CD14-positive monocyte (primary cell): ENCODE measurements around the gene USP25. TPM values are rescaled to one million over a fixed set of nuclear protein-coding genes. Genes with fewer than 3 reads are reported as not detected.
A peak's percentile ranks its signal among the peaks of the same experiment; 100 is the strongest.

Source experiments
- DNase-seq, 3 donors: peaks; one replicate each; pipeline ENCODE4 v3.0.0-alpha.2; 2011 to 2022
- H2AFZ ChIP-seq: 2 replicates; pipeline ENCODE4 v1.6.0; 2012; ENCODE audit warnings: mild to moderate bottlenecking, low read depth, low read length, inconsistent platforms; ENCODE audit not compliant: insufficient read depth, poor library complexity, severe bottlenecking
- H3K27ac ChIP-seq, 2 donors: 1 replicate in 1 of 2; 2 replicates in 1 of 2; pipeline ENCODE4 v1.5.1; 2012 to 2013; ENCODE audit warnings: low read length in 2 of 2, control low read depth in 1 of 2, inconsistent platforms in 1 of 2, low read depth in 1 of 2, mild to moderate bottlenecking in 1 of 2
- H3K27me3 ChIP-seq, 2 donors: one replicate each; pipeline versions ENCODE4 v1.6.0 to v1.6.1; 2011 to 2013; ENCODE audit warnings: low read length in 2 of 2; ENCODE audit not compliant: control insufficient read depth in 2 of 2, insufficient read depth in 2 of 2
- H3K36me3 ChIP-seq, 2 donors: replicated peaks in 1 of 2; 1 replicate in 1 of 2; 2 replicates in 1 of 2; pipeline versions ENCODE4 v1.5.1 to v1.6.1; 2012 to 2013; ENCODE audit warnings: low read length in 2 of 2, control low read depth in 1 of 2, inconsistent platforms in 1 of 2, mild to moderate bottlenecking in 1 of 2; ENCODE audit not compliant: insufficient read depth in 2 of 2, control insufficient read depth in 1 of 2
- H3K4me1 ChIP-seq, 2 donors: 1 replicate in 1 of 2; 2 replicates in 1 of 2; pipeline versions ENCODE4 v1.5.1 to v1.6.1; 2012 to 2013; ENCODE audit warnings: low read length in 2 of 2, control low read depth in 1 of 2, inconsistent platforms in 1 of 2, mild to moderate bottlenecking in 1 of 2, moderate library complexity in 1 of 2; ENCODE audit not compliant: insufficient read depth in 2 of 2, control insufficient read depth in 1 of 2
- H3K4me2 ChIP-seq: replicated peaks from 2 replicates; pipeline ENCODE3; 2012; ENCODE audit warnings: low read length, moderate library complexity, mild to moderate bottlenecking; ENCODE audit not compliant: poor library complexity, severe bottlenecking; ENCODE audit errors: extremely low read depth
- H3K4me3 ChIP-seq, 3 experiments: fragments of 200-600 bp in 1 of 3; sonication (generic) in 1 of 3; replicated peaks in 1 of 3; 1 replicate in 2 of 3; 2 replicates in 1 of 3; pipeline ENCODE4 v1.5.1; 2011 to 2013; ENCODE audit warnings: low read length in 3 of 3, mild to moderate bottlenecking in 3 of 3, control low read depth in 2 of 3, low read depth in 2 of 3, inconsistent platforms in 1 of 3, moderate library complexity in 1 of 3
- H3K79me2 ChIP-seq: 2 replicates; pipeline ENCODE4 v1.6.0; 2012; ENCODE audit warnings: mild to moderate bottlenecking, control low read depth, inconsistent platforms, low read length, moderate library complexity; ENCODE audit not compliant: insufficient read depth
- H3K9ac ChIP-seq: 2 replicates; pipeline ENCODE4 v1.6.0; 2017; ENCODE audit warnings: low read length, mild to moderate bottlenecking; ENCODE audit not compliant: insufficient read depth, poor library complexity, severe bottlenecking
- H3K9me3 ChIP-seq, 2 donors: replicated peaks in 1 of 2; 1 replicate in 1 of 2; 2 replicates in 1 of 2; pipeline versions ENCODE4 v1.5.1 to v1.6.1; 2012 to 2013; ENCODE audit warnings: low read length in 2 of 2, control low read depth in 1 of 2; ENCODE audit not compliant: control insufficient read depth in 1 of 2, insufficient read depth in 1 of 2
- H4K20me1 ChIP-seq: 2 replicates; pipeline ENCODE4 v1.6.0; 2012; ENCODE audit warnings: mild to moderate bottlenecking, low read length, control low read depth, moderate library complexity; ENCODE audit not compliant: insufficient read depth
- H3K27ac Mint-ChIP-seq, 7 donors: one replicate each; pipeline ENCODE4 v1.8.0; 2020; ENCODE audit warnings: mild to moderate bottlenecking in 7 of 7, mixed read lengths in 7 of 7, moderate library complexity in 6 of 7, inconsistent platforms in 2 of 7
- H3K27me3 Mint-ChIP-seq, 3 donors: one replicate each; pipeline ENCODE4 v1.8.0; 2021 to 2022; ENCODE audit warnings: low read depth in 3 of 3, mild to moderate bottlenecking in 3 of 3, mixed read lengths in 3 of 3, moderate library complexity in 3 of 3, inconsistent platforms in 1 of 3
- H3K36me3 Mint-ChIP-seq, 2 donors: one replicate each; pipeline ENCODE4 v1.8.0; 2020; ENCODE audit warnings: mixed read lengths in 2 of 2, inconsistent platforms in 1 of 2, mild to moderate bottlenecking in 1 of 2
- H3K4me1 Mint-ChIP-seq: one replicate; pipeline ENCODE4 v1.8.0; 2020; ENCODE audit warnings: mild to moderate bottlenecking, mixed read lengths
- H3K4me3 Mint-ChIP-seq, 2 donors: one replicate each; pipeline ENCODE4 v1.8.0; 2020; ENCODE audit warnings: mild to moderate bottlenecking in 2 of 2, mixed read lengths in 2 of 2, moderate library complexity in 1 of 2
- H3K9me3 Mint-ChIP-seq, 7 donors: one replicate each; pipeline ENCODE4 v1.8.0; 2020 to 2022; ENCODE audit warnings: mixed read lengths in 7 of 7, mild to moderate bottlenecking in 6 of 7, moderate library complexity in 6 of 7, inconsistent platforms in 2 of 7
- CTCF ChIP-seq: fragments of 200-600 bp; IDR thresholded peaks from one replicate; pipeline ENCODE4 v1.8.0; 2022; ENCODE audit warnings: antibody characterized with exemption, mild to moderate bottlenecking
- WGBS: methylation state at CpG from one replicate; pipeline ENCODE4 v1.1.5; 2013; ENCODE audit warnings: missing lambda C conversion rate; ENCODE audit not compliant: insufficient coverage; 5-methylcytosine and 5-hydroxymethylcytosine counted together
- intact Hi-C, 2 donors: fragments of 100-400 bp; cut with micrococcal nuclease; formaldehyde crosslinking; loops; one replicate each; pipeline versions ENCODE4 v1.15.0 to v1.15.1; 2023
- polyA plus RNA-seq, 3 donors: library from polyadenylated mRNA; depleted of rRNA in 1 of 3; unstranded in 2 of 3; stranded (reverse) in 1 of 3; fragments of 300-500 nt in 2 of 3; fragments of >200 nt in 1 of 3; fragmentation: Illumina TruSeq in 2 of 3; gene quantifications; 1 replicate in 2 of 3; 2 replicates in 1 of 3; pipeline ENCODE4 v1.2.3, GENCODE V29; 2012 to 2021

The USP25 gene
- polyA plus RNA-seq, 3 donors: 7.2 to 15.6 (median 9.6) TPM

- H3K27me3 ChIP-seq: no peaks in the 10 kb centered on the region
- H3K36me3 ChIP-seq: peaks cover 0 to 4% of the 10 kb centered on the region in 2 donors
- peaks cover 100% of the 10 kb centered on the region for H4K20me1 ChIP-seq
- intact Hi-C loops: no loop called here
- Mint-ChIP-seq H3K36me3 (peaks cover 8 to 25% of the 10 kb centered on the region in 2 donors), H3K4me3 (no peak overlapping the region), H3K4me1 (peaks cover 45% of the 10 kb centered on the region), H3K9me3 (peaks cover 5 to 15% (median 12%) of the 10 kb centered on the region in 7 donors), H3K27ac (peak overlapping the region in 4 of 7 donors; percentile 12 to 58 (median 36)), H3K27me3 (peaks cover 0 to 3% (median 0%) of the 10 kb centered on the region in 3 donors)
- H3K9ac ChIP-seq: no peak overlapping the region
- TF ChIP-seq CTCF: no peak
- WGBS: no CpG with 5 or more reads among the region's 1 CpG
- peak overlapping the region in 1 of 2 donors; percentile 58 for H3K27ac ChIP-seq
- DNase-seq: no peak
- peaks cover 0 to 5% of the 10 kb centered on the region in 2 donors for H3K9me3 ChIP-seq
- H3K4me1 ChIP-seq: peaks cover 18 to 21% of the 10 kb centered on the region in 2 donors
- no peak overlapping the region for H3K4me3 ChIP-seq
- H3K4me2 ChIP-seq: no peak overlapping the region
- no peak overlapping the region for H2AFZ ChIP-seq
- H3K79me2 ChIP-seq: peaks cover 100% of the 10 kb centered on the region
Observed at GRCh38 chr21:15754640-15755039, 24.9 kb downstream of the USP25 start.

- H3K4me1 Mint-ChIP-seq: peaks cover 42% of the 10 kb centered on the region
- intact Hi-C loops: no loop called here
- no peak overlapping the region for H3K4me3 ChIP-seq
- H3K27ac Mint-ChIP-seq: peak overlapping the region in 1 of 7 donors; percentile 10
- no peak overlapping the region for H3K9ac ChIP-seq
- H3K36me3 Mint-ChIP-seq: peaks cover 8 to 25% of the 10 kb centered on the region in 2 donors
- no peak for DNase-seq
- H4K20me1 ChIP-seq: peaks cover 100% of the 10 kb centered on the region
- no peak overlapping the region for H3K4me2 ChIP-seq
- peaks cover 100% of the 10 kb centered on the region for H3K79me2 ChIP-seq
- H2AFZ ChIP-seq: no peak overlapping the region
- peaks cover 0 to 5% of the 10 kb centered on the region in 2 donors for H3K9me3 ChIP-seq
- H3K27me3 ChIP-seq: no peaks in the 10 kb centered on the region
- H3K27me3 Mint-ChIP-seq: peaks cover 0 to 3% (median 0%) of the 10 kb centered on the region in 3 donors
- no peak for TF ChIP-seq CTCF
- H3K9me3 Mint-ChIP-seq: peaks cover 5 to 15% (median 12%) of the 10 kb centered on the region in 7 donors
- H3K4me3 Mint-ChIP-seq: no peak overlapping the region
- H3K4me1 ChIP-seq: peaks cover 18 to 21% of the 10 kb centered on the region in 2 donors
- H3K36me3 ChIP-seq: peaks cover 0 to 4% of the 10 kb centered on the region in 2 donors
- H3K27ac ChIP-seq: peak overlapping the region in 1 of 2 donors; percentile 58
- WGBS: no CpG with 5 or more reads among the region's 3 CpGs
Observed at GRCh38 chr21:15755125-15755524, 25.3 kb downstream of the USP25 start.
